Keratinocyte (primary cell): Measurements from ENCODE around the gene METRNL.

Experiments used
- EZH2 ChIP-seq: IDR thresholded peaks from one replicate; pipeline ENCODE4 v1.6.1; 2012; ENCODE audit warnings: inconsistent platforms, mild to moderate bottlenecking, low read length, moderate library complexity
- TF ChIP-seq, protein P1 (sequence below), 3 experiments: IDR thresholded peaks in 1 of 3; conservative IDR thresholded peaks in 1 of 3; optimal IDR thresholded peaks in 1 of 3; 2 replicates in 2 of 3; 3 replicates in 1 of 3; pipeline versions ENCODE3 to v1.5.1; 2011; ENCODE audit warnings: low read length in 3 of 3, mild to moderate bottlenecking in 3 of 3, moderate library complexity in 2 of 3, control low read depth in 1 of 3, inconsistent platforms in 1 of 3; ENCODE audit not compliant: insufficient read depth in 2 of 3; ENCODE audit errors: extremely low read depth in 1 of 3

- TF ChIP-seq, protein P1, sequence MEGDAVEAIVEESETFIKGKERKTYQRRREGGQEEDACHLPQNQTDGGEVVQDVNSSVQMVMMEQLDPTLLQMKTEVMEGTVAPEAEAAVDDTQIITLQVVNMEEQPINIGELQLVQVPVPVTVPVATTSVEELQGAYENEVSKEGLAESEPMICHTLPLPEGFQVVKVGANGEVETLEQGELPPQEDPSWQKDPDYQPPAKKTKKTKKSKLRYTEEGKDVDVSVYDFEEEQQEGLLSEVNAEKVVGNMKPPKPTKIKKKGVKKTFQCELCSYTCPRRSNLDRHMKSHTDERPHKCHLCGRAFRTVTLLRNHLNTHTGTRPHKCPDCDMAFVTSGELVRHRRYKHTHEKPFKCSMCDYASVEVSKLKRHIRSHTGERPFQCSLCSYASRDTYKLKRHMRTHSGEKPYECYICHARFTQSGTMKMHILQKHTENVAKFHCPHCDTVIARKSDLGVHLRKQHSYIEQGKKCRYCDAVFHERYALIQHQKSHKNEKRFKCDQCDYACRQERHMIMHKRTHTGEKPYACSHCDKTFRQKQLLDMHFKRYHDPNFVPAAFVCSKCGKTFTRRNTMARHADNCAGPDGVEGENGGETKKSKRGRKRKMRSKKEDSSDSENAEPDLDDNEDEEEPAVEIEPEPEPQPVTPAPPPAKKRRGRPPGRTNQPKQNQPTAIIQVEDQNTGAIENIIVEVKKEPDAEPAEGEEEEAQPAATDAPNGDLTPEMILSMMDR (optimal IDR thresholded peaks at IDR 0.05 in 1 of 3, IDR thresholded peaks at IDR 0.05 in 1 of 3, conservative IDR thresholded peaks at IDR 0.05 in 1 of 3; ENCODE audit: extremely low read depth in 1 of 3, insufficient read depth in 2 of 3, low read length in 3 of 3) = no peak
- TF ChIP-seq EZH2 = no peak
Observed at GRCh38 chr17:83092186-83092585, 12.8 kb downstream of the METRNL start.
